ENCODE measurements around the gene TNN.

DNA sequence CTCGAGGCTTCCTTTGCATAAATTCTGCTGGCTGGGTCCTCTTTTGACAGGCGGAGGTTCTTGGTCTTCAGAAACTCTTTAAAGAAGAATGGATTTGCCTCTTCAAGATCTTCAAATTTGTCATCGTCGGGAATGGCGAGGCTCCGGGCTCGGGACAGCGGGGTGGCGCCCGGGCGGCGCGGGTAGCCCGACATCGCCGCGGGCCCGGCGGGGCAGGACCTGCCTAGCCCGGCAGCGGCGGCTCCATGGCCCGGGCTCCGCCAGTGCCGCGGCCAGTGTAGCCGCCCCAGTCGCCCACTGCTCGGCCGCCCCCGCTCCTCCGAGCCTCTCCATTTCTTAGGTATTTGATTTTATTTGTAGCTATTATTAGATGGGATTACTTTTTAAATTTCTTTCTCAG lies 22.1 kb upstream of the TNN start:
- TF ChIP-seq, protein P1, sequence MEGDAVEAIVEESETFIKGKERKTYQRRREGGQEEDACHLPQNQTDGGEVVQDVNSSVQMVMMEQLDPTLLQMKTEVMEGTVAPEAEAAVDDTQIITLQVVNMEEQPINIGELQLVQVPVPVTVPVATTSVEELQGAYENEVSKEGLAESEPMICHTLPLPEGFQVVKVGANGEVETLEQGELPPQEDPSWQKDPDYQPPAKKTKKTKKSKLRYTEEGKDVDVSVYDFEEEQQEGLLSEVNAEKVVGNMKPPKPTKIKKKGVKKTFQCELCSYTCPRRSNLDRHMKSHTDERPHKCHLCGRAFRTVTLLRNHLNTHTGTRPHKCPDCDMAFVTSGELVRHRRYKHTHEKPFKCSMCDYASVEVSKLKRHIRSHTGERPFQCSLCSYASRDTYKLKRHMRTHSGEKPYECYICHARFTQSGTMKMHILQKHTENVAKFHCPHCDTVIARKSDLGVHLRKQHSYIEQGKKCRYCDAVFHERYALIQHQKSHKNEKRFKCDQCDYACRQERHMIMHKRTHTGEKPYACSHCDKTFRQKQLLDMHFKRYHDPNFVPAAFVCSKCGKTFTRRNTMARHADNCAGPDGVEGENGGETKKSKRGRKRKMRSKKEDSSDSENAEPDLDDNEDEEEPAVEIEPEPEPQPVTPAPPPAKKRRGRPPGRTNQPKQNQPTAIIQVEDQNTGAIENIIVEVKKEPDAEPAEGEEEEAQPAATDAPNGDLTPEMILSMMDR (IDR thresholded peaks at IDR 0.05) = no peak
- TF ChIP-seq POLR2AphosphoS5 (IDR thresholded peaks at IDR 0.05) = no peak
